ENCODE measurements around the gene GLYATL3. TPM values are rescaled to one million over a fixed set of nuclear protein-coding genes. Genes with fewer than 3 reads are reported as not detected.

GLYATL3 gene
- total RNA-seq, 1 experiment from 2014 or later: not detected

DNA sequence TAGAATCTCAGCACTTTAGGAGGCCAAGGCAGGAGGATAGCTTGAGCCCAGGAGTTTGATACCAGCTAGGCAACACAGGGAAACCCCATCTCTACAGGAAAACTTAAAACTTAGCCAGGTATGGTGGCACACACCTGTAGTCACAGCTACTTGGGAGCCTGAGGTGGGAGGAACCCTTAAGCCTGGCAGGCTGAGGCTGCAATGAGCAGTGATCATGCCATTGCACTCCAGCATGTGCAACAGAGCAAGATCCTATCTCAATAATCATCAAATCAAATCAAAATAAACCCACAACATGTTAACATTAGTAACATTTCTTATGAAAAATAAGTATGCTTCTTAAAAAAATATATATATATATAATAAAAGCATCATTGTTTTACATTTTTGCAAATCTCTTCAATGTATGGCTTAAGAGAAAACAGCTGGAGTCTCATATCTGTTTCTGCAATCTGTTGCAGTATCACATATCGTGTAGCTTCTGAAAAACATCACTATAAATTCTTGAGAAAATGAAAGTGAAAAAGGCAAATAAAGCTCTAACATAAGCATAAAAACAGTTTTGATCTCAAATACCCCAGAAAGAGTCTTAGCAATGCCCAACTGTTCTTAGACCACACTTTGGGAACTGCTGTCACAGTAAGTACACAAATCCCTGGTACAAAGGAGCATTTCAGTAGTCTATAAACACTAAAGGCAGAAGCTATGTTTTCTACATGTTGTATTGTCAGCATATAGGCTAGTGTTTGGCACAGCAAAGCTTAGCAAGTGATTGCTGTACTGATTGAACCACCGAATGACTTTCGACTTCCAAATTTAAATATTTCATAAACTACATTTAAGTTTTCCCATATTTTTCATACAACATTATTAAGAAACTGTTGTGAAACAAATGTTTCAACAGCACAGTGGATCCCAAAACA lies 44.7 kb upstream of the GLYATL3 start:
- H2AFZ ChIP-seq (ENCODE audit: low read length): no peak overlapping the region
- H4K20me1 ChIP-seq (ENCODE audit: low read length): no peaks in the 10 kb centered on the region
- no peaks in the 10 kb centered on the region for H3K9me2 ChIP-seq (replicated peaks; ENCODE audit: low read length)
- no peaks in the 10 kb centered on the region for H3K27me3 ChIP-seq (ENCODE audit: low read length)
- peaks cover 5% of the 10 kb centered on the region; the same call in 1 of the 2 replicates for H3K36me3 ChIP-seq (ENCODE audit: low read depth, low read length)
- H3K9ac ChIP-seq (ENCODE audit: low read length): no peak overlapping the region
- no peak overlapping the region for H3K4me2 ChIP-seq (ENCODE audit: low read length)
- no peak for ATAC-seq
- H3K4me3 ChIP-seq (ENCODE audit: low read length): no peak overlapping the region
- 0 out of 2 replicates have a peak, but pooled peaks cover under 1% of the 10 kb centered on the region for H3K79me2 ChIP-seq (ENCODE audit: low read length)
- H3F3A ChIP-seq (ENCODE audit: low read length, unreplicated experiment): no peaks in the 10 kb centered on the region
- no peaks in the 10 kb centered on the region for H3K4me1 ChIP-seq (ENCODE audit: insufficient read depth, low read length)
- intact Hi-C loops (cut with micrococcal nuclease): loop anchor here (5.0 kb wide), 1 partner anchor 152 kb away; no protein-coding TSS in a partner anchor
- BruUV-seq (replicated peaks): no TSS peak
- TF ChIP-seq EZH2 (IDR thresholded peaks at IDR 0.05; ENCODE audit: low read length, unreplicated experiment) (no peak), EZH2phosphoT487 (IDR thresholded peaks at IDR 0.05; ENCODE audit: borderline replicate concordance, low read length) (no peak)
- TF ChIP-seq, protein P1, sequence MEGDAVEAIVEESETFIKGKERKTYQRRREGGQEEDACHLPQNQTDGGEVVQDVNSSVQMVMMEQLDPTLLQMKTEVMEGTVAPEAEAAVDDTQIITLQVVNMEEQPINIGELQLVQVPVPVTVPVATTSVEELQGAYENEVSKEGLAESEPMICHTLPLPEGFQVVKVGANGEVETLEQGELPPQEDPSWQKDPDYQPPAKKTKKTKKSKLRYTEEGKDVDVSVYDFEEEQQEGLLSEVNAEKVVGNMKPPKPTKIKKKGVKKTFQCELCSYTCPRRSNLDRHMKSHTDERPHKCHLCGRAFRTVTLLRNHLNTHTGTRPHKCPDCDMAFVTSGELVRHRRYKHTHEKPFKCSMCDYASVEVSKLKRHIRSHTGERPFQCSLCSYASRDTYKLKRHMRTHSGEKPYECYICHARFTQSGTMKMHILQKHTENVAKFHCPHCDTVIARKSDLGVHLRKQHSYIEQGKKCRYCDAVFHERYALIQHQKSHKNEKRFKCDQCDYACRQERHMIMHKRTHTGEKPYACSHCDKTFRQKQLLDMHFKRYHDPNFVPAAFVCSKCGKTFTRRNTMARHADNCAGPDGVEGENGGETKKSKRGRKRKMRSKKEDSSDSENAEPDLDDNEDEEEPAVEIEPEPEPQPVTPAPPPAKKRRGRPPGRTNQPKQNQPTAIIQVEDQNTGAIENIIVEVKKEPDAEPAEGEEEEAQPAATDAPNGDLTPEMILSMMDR (conservative IDR thresholded peaks at IDR 0.05; ENCODE audit: low read depth, low read length): no peak
- CTCF ChIA-PET: no interaction called here
- POLR2A ChIA-PET (ENCODE audit: unreplicated experiment): no interaction called here
- no peak overlapping the region for H3K27ac ChIP-seq (ENCODE audit: low read length)
- no peak for DNase-seq
- no peaks in the 10 kb centered on the region for H3K9me3 ChIP-seq (ENCODE audit: low read length)

DNA sequence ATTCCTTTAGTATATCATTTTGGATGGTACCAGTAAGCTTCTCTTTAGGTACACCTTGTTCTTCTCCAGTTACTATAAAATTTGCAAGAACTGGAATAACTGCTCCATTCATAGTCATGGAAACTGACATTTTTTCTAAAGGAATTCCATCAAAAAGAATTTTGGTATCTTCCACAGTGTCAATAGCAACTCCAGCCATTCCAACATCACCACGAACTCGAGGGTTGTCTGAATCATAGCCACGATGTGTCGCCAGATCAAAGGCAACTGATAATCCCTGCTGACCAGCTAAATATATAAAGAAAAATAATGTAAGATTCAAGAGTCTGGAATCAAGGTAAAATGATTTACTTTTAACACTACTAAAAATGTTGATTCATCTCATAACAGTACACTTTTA lies 42.0 kb upstream of the GLYATL3 start:
- ATAC-seq: no peak
- H3F3A ChIP-seq (ENCODE audit: low read length, unreplicated experiment): no peaks in the 10 kb centered on the region
- no peak overlapping the region for H2AFZ ChIP-seq (ENCODE audit: low read length)
- intact Hi-C loops (cut with micrococcal nuclease): no loop called here
- H3K4me2 ChIP-seq (ENCODE audit: low read length): no peak overlapping the region
- peaks cover 7% of the 10 kb centered on the region for H3K4me1 ChIP-seq (ENCODE audit: insufficient read depth, low read length)
- no peak overlapping the region for H3K4me3 ChIP-seq (ENCODE audit: low read length)
- H3K79me2 ChIP-seq (ENCODE audit: low read length): peaks cover 28% of the 10 kb centered on the region
- H3K27me3 ChIP-seq (ENCODE audit: low read length): no peaks in the 10 kb centered on the region
- H3K36me3 ChIP-seq (ENCODE audit: low read depth, low read length): 0 out of 2 replicates have a peak, but pooled peaks cover 2% of the 10 kb centered on the region
- BruUV-seq (replicated peaks): no TSS peak
- no peak for TF ChIP-seq EZH2phosphoT487 (IDR thresholded peaks at IDR 0.05; ENCODE audit: borderline replicate concordance, low read length)
- TF ChIP-seq, protein P1 (conservative IDR thresholded peaks at IDR 0.05; ENCODE audit: low read depth, low read length): no peak
- TF ChIP-seq EZH2 (IDR thresholded peaks at IDR 0.05; ENCODE audit: low read length, unreplicated experiment): no peak
- no peak overlapping the region for H3K9ac ChIP-seq (ENCODE audit: low read length)
- DNase-seq: no peak
- no peaks in the 10 kb centered on the region for H4K20me1 ChIP-seq (ENCODE audit: low read length)
- H3K9me2 ChIP-seq (replicated peaks; ENCODE audit: low read length): no peaks in the 10 kb centered on the region
- H3K27ac ChIP-seq (ENCODE audit: low read length): no peak overlapping the region
- CTCF ChIA-PET: no interaction called here
- POLR2A ChIA-PET (ENCODE audit: unreplicated experiment): no interaction called here
- H3K9me3 ChIP-seq (ENCODE audit: low read length): no peaks in the 10 kb centered on the region

DNA sequence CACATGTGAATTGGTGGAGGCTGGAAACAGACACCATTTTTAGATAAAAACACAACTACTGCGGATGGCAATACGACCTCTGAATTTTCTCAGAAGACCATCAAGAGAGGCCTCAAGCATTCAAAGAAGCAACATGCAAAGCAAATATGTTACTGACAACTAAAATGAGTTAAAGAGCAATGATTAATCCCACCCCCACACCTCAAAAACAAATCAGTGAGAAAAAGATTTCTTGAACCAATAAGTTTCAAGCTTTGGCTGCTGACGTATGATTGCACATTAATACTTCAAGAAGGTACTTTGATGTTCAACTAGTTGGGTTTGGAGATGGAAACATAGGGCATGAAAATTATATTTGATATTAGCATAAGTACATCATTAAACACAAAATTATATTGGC lies 37.7 kb upstream of the GLYATL3 start:
- DNase-seq (peak; percentile 14), ATAC-seq (no peak)
- no peaks in the 10 kb centered on the region for H3K27me3 ChIP-seq (ENCODE audit: low read length)
- no peaks in the 10 kb centered on the region for H4K20me1 ChIP-seq (ENCODE audit: low read length)
- peak overlapping the region; percentile 83 for H3K9ac ChIP-seq (ENCODE audit: low read length)
- peak overlapping the region; percentile 88 for H2AFZ ChIP-seq (ENCODE audit: low read length)
- peaks cover 18% of the 10 kb centered on the region for H3K4me1 ChIP-seq (ENCODE audit: insufficient read depth, low read length)
- peaks cover 69% of the 10 kb centered on the region for H3K79me2 ChIP-seq (ENCODE audit: low read length)
- no peaks in the 10 kb centered on the region for H3K36me3 ChIP-seq (ENCODE audit: low read depth, low read length)
- no TSS peak for BruUV-seq (replicated peaks)
- H3F3A ChIP-seq (ENCODE audit: low read length, unreplicated experiment): no peaks in the 10 kb centered on the region
- H3K4me3 ChIP-seq (ENCODE audit: low read length): peak overlapping the region; percentile 85
- TF ChIP-seq, protein P1 (conservative IDR thresholded peaks at IDR 0.05; ENCODE audit: low read depth, low read length): no peak
- TF ChIP-seq EZH2 (IDR thresholded peaks at IDR 0.05; ENCODE audit: low read length, unreplicated experiment) (no peak), EZH2phosphoT487 (IDR thresholded peaks at IDR 0.05; ENCODE audit: borderline replicate concordance, low read length) (no peak)
- intact Hi-C loops (cut with micrococcal nuclease): loop anchor here (2.0 kb wide), 1 partner anchor 387 kb away; no protein-coding TSS in a partner anchor
- CTCF ChIA-PET: interaction anchor here (1.0 kb wide), 1 partner anchor 52 kb away, joined by 3 read pairs; no protein-coding TSS in a partner anchor
- H3K27ac ChIP-seq (ENCODE audit: low read length): no peak overlapping the region
- no peaks in the 10 kb centered on the region for H3K9me3 ChIP-seq (ENCODE audit: low read length)
- H3K4me2 ChIP-seq (ENCODE audit: low read length): peak overlapping the region; percentile 97
- H3K9me2 ChIP-seq (replicated peaks; ENCODE audit: low read length): no peaks in the 10 kb centered on the region
- POLR2A ChIA-PET (ENCODE audit: unreplicated experiment): no interaction called here

All from PC-3 (cell line).